Measurements from ENCODE around the gene GMPS.
"Not testable (repeated sequence)": the region's sequence is repeated elsewhere in the genome, so short reads cannot be mapped to it uniquely, and the experiment has no call there.

The GMPS gene

DNA sequence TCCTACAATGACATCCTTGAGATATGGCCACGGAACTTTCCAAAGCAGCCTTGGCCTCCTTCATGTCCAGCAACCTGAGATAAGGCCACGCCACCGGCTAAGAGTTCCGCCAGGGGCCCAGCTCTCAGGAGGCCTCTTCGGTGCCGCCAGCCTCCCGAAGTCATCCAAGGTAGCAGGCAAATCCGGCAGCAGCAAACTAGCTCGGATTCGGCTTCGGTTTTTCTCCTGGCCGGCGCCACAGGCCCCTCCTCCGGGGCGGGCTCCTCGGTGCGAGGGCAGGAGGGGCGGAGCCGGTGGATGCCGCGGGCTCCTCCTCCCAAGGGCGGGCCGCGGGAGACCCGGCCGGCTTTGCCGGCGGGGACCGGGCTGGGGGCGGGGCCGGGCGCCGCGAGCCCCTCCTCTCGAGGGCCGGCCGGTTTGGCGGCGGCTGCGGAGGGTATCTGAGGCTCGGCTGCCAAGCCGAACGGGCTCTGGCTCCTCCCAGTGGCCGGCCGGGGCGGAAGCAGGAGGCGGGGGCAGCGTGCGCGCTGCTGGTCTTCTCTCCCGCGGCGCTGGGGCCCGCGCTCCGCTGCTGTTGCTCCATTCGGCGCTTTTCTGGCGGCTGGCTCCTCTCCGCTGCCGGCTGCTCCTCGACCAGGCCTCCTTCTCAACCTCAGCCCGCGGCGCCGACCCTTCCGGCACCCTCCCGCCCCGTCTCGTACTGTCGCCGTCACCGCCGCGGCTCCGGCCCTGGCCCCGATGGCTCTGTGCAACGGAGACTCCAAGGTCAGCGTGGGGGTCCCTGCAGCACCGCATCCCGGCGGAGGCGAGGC is at the start of gene GMPS:
Gene GMPS (plus strand): TSS at position 518 of the 812 bp plus-strand sequence. CDS start 221 bp downstream, at position 739.
- DNase-seq (ENCODE audit: low read depth) = peak; percentile 90

DNA sequence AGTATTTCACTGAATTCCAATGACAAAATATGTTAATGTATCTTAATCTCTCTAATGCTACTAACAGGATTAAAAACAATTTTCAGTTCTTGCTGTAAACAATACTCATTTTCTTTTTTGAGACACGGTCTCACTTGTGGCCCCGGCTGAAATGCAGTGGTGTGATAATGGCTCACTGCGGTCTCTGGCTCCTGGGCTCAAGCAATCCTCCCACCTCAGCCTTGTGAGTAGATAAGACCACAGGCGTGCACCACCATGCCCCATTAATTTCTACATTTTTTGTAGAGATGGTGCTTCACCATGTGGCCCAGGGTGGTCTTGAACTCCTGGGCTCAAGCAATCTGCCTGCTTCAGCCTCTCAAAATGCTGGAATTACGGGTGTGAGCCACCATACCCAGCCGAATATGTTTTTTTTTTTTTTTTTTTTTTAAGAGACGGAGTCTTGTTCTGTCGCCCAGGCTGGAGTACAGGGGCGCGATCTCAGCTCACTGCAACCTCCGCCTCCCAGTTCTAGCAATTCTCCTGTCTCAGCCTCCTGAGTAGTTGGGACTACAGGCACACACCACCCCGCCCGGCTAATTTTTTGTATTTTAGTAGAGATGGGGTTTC is 41.9 kb upstream of the GMPS start:
- not testable (repeated sequence) for DNase-seq (ENCODE audit: low read depth)

DNA sequence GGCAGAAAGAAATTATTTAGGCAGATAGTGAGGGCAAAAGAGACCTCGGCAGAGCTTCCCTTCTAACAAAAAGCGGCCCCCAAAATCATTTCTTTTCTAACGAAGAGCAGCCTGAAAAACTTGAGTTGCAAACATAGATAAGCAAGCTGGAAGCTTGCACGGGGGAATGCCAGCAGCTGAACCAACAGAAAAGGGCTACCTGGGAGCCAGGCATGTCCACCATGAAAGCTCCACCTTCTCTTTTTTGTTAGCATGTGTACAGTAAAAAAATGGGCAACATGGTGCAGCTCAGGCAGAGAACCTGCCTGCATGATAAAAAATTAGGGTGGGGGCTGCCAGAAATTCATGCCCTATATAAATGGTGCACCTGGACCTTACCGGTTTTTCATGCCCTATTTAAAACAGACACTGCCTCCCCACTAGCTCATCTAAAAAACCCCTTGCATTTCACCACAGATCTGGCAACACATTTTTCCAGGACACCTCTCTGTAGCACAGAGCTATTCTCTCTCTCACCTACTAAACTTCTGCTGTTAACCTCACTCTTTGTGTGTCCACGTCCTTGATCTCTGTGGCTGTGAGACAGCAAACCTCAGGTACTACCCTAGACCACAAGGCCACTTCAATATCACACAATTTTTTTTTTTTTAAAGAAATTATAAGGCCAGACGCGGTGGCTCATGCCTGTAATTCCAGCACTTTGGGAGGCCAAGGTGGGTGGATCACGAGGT is 34.9 kb upstream of the GMPS start:
- no peak for DNase-seq (ENCODE audit: low read depth)

DNA sequence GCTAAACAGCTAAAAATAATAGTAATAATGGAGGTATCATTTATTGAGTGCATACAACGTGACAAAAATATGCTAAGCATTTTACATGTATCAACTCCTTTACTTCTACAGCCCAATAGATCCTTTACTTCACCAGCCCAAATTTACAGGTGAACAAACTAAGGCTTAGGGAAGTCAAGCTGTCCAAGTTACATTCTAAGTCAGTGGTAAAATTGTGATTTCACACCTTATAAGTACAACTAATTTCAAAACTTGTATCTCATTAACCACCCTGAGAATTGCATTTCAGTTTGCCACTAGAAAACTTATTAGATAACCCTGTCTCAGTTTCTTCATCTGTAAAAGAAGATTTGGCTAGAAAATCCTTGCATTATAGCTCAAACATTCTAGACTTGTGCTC is 26.9 kb upstream of the GMPS start:
- DNase-seq (ENCODE audit: low read depth) = no peak

DNA sequence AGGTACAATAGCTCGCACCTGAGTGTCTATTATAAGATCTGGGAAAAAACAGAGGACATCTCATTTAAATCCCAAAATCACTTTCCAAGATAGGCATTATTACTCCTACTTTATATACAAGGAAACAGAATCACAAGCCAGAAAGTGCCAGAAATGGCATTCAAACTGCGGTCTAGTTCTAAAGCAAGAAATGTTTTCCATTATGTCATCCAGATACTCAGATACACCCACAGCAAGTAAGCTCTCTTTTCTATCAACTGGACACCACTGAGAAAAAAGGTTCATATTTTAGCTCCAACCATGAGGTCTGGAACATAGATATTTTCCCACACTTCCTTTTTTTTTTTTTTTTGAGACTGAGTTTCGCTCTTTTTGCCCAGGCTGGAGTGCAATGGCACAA is 24.3 kb upstream of the GMPS start:
- DNase-seq (ENCODE audit: low read depth) = no peak

DNA sequence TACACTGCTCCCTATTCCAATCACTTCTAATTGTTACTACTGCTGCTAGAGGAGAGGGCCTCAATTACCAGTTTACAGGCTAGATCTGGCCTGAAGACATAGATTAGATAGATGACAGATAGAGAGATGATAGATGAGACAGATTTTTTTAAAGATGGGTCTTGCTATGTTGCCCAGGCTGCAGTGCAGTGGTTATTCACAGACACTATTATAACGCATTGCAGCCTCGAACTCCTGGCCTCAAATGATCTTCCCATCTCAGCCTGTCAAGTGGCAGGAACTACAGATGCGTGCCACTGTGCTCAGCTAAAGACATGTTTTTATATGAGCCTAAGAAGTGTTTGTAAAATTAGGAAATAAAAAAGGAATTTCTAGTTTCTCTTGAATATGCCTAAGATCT is 22.5 kb upstream of the GMPS start:
- no peak for DNase-seq (ENCODE audit: low read depth)

DNA sequence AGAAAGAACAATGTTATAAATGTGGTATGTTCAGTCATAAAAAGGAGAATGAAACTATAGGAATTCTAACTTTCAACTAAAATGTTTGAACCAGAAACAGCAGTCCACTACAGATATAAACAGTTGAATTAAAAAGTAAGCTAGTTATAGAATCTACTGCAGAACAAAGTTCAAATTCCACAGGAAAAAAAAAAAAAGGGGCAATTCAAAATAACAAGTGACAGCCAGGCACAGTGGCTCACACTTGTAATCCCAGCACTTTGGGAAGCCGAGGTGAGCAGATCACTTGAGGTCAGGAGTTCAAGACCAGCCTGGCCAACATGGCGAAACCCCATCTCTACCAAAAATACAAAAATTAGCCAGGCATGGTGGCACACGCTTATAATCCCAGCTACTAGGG is 21.0 kb upstream of the GMPS start:
- DNase-seq (ENCODE audit: low read depth) = not testable (repeated sequence)

DNA sequence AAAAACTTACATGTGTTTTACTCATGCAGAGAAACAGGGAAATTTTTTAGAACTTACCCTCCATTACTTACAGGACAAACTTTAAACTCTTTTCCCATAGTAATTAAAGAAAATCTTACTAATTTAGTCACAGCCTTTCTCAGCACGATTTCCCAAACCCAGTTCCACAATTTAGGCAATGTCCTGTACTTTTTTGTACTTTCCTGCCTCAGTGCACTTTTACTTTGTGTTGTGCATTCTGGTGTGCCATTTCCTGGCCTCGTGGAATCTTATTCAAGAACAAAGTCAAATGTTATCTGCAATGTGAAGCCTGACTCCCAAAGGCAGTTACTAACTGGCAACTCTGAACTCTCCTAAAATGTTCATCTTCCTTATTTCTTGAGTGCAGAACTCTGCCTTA is 18.1 kb upstream of the GMPS start:
- DNase-seq (ENCODE audit: low read depth) = no peak

DNA sequence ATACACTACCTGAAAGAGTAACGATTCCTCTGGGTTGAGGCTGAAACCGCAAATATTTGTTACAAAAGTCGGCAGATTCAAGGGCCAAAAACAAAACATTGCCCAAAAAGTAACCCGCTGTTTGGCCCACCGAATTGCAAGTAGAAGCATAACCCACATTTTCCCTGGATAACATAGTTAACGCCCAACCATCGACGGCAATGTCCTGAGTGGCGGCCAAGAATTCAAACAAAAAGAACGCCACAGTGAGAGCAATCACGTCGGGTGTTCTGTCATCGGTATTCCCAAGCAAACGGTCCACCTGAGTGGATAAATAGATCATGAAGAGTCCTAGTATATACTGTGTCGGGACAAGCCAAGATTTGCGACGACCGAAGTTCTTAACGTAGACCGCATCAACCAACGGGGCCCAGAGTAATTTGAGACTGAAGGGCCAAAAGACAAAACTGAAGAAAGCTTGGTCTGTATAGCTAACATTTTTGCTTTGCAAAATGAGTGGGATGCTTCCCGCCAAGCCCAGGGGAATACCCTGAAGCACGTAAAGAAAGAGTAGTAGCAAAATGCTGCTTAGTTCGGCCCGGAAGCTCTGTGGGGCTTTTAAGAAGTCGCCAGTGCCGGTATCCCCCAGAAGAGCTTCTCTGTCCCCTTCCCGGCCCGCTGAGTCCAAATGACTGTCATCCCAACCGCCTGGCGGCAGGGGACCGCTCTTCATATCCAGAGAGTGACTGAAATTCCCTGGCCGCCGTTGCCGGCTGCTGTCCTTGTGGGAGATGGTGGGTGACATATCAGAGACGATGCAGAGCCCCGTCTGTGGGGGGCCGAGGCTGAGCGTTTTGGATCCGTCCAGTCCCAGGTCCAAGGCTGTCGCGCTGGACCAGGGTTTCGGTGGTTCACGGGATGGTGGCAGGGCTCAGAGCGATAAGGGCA is 17.0 kb upstream of the GMPS start:
- peak; percentile 9 for DNase-seq (ENCODE audit: low read depth)

DNA sequence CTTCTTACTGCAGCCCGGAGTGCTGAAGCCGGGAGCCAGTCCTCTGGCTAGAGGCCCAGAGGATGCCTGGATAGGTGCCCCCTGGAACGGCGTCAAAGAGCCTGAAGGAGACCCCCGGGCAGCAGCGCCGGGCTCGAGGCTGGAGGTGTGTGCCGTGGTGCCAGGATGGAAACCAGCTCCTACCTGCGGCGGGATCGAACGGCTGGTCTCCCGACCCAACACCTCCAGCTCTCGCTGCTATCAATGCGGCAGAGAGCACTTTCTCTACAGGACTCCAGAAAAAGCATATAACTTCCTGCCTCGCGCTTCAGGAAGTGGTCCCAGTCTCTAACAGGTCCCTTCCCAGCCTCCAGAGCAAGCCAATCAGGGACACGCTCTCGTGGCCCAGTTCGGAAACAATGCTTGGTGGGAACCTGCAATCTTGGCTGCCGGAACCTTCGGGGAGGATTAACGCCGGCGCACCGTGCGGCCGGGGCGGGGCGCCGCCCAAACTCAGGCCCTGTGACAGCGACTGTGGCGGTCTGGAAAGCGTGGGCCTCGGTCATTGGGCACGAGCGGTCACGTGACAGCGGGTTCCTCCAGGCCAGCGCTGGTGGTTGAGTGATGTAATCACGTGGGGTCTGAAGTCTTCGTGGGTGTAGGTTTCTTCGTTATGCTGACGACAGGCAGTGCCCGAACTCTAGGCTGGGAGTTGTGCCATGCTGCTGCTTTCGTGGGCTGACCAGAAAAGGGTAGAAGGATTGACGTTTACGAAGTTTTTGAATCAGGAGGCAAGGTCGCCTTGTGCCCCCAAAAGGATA is 16.1 kb upstream of the GMPS start, which contains the start of gene SLC33A1:
Gene SLC33A1 (minus strand): TSS at position 287 of the 800 bp plus-strand sequence. CDS start 430 bp downstream, outside the sequence.
- DNase-seq (ENCODE audit: low read depth) = peak; percentile 98

DNA sequence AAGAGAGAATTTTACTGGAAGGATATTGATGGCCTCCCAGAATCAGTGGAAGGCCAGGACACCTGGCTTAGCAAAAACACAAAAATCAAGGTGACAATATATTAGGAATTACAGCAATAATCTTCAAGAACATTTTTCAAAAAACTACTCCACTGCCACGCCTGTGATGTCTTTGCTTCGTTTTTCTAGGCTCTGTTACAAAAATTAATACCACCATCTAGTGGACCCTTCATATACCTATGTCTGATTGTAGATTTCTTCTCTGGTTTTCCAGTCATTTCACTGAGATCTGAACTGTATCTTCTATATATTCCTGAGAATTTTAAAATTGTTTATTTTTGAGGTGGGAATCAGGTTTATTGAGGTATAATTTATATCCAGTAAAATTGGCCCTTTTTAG is 10.6 kb upstream of the GMPS start:
- no peak for DNase-seq (ENCODE audit: low read depth)

DNA sequence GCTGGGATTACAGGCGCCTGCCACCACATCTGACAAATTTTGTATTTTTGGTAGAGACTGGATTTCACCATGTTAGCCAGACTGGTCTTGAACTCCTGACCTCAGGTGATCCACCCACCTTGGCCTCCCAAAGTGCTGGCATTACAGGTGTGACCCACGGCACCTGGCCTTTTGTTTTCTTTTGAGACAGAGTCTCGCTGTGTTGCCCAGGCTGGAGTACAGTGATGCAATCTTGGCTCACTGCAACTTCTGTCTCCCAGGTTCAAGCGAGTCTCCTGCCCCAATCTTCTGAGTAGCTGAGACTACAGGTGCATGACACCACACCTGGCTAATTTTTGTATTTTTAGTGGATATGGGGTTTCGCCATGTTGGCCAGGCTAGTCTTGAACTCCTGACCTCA is 10.0 kb upstream of the GMPS start:
- DNase-seq (ENCODE audit: low read depth) = not testable (repeated sequence)

DNA sequence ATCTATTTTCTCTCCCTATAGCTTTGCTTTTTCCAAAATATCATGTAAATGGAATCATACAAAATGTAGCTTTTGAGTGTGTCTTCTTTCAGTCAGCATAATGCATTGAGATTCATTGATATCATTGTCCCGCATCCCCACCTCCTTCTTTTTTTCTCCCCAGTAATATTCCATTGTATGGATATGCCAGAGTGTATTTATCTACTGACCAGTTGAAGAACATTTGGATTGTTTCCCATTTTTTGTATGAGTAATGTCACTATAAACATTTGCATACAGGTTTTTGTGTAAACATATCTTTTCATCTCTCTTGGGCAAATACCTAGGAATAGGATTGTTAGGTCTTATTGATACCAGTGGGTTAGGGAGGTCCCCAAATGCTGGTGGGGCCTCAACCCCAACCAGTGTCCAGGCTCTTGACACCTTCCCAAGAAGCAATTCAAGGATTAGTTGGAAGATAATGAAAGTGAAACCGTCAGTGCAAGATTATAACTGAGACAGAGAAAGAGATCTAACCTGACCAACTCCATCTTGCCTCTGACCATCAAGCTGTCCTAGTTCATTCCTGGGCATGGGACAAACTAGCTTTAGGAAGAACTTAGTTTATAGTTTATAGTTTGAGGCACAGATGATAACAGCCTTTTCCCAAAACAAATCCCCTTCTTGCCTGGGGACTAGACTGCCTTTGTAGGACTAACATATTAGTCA is 8.8 kb upstream of the GMPS start:
- no peak for DNase-seq (ENCODE audit: low read depth)

DNA sequence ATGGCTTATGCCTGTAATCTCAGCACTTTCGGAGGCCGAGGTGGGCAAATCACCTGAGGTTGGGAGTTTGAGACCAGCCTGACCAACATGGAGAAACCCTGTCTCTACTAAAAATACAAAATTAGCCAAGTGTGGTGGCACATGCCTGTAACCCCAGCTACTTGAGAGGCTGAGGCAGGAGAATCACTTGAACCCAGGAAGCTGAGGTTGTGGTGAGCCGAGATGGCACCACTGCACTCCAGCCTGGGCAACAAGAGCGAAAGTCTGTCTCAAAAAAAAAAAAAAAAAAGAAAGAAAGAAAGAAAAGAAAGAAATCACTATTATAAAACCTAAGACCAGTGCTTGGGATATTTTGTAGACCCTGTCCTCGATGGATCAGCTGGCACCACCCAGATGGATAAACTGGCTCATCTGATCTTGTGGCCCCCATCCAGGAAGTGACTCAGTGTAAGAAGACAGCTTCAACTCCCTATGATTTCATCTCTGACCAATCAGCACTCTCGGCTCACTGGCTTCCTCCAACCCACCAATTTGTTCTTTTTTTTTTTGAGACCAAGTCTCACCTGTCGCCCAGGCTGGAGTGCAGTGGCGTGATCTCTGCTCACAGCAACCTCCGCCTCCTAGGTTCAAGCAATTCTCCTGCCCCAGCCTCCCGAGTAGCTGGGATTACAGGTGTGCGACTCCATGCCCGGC is 8.0 kb upstream of the GMPS start:
- DNase-seq (ENCODE audit: low read depth) = peak; percentile 37

DNA sequence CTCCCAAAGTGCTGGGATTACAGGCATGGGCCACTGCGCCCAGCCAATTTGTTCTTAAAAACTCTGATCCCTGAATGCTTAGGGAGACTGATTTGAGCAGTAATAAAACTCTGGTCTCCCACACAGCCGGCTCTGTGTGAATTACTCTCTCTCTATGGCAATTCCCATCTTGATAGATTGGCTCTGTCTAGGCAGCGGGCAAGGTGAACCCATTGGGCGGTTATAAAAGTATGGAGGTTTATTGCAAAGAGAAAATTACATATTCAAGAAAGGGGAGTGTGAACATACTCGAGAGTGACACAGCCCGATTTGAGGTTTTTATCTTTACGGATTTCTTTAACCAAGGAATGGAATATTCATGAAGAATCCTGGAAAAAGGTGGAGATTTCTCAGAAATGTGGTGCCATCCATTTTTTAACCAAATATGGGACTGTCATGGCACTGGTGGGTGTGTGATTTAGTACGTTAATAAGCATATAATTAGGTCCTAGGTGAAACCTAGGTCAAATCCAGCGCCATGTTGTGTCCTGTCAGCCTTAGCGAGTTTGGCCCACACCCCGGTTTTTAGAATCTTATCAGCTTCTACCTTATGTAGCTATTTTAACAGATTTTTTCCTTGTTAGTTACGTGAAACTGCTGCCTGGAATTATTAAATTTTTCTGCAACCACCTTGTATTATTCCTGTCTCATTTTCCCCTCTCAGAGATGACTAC is 7.2 kb upstream of the GMPS start:
- no peak for DNase-seq (ENCODE audit: low read depth)

DNA sequence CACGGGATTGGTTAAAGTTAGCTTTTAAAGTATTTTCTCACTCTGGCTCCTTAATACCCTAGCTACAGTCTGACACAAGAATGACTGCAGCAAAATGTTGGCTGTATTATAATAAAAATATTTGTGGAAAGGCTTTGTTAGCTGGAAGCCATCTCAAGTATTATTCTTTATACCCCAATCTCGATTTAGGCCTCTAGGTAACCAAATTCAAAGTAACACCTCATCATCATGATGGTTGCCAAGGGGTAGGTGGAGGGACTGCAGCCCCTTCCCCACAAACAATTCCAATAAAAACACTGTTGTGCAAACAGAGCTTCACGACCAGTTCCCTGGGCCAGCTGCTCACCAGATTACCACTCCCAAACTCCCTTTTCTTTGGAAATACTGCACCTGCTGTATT is 759 bp upstream of the GMPS start:
- DNase-seq (ENCODE audit: low read depth) = no peak

DNA sequence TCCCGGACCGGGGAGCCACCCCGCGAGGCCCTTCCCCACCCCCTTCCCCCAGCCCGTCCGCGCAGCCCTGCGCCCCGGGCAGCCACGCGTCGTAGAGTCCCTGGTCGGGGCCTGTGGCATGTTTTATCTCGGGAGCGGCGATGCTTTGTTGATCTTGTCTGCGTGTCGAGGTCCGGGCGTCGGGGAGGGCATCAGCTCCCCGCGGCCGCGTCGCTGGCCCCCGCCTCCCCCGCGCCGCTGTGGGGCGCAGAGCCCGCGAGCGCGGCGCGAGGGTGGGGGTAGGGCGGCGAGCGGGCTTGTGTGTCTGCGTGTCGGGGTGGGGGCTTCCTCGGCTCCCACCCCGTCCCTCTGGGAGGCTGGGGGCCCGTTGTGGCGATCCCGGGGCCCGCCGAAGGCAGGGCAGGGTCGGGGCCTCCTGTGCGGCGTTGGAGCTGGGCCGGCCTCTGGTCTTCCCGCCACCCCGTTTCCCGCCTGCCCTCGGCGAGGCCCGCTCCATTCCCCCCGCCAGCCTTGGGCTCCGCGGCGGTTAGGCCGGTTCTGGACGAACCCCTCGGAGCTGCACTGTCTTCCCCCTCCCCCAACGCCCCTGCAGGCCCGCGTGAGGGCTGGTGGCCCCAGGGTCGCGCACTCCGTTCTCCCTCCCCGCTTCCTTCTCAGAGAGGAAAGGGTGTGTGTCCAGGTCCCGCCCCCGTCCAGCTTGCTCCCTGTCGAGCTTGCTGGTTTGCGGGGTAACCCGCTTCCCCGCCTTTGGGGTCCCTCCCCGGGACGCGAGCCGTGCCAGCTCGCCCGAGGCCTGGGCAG is 695 bp downstream of the GMPS start:
- DNase-seq (ENCODE audit: low read depth) = peak; percentile 32

DNA sequence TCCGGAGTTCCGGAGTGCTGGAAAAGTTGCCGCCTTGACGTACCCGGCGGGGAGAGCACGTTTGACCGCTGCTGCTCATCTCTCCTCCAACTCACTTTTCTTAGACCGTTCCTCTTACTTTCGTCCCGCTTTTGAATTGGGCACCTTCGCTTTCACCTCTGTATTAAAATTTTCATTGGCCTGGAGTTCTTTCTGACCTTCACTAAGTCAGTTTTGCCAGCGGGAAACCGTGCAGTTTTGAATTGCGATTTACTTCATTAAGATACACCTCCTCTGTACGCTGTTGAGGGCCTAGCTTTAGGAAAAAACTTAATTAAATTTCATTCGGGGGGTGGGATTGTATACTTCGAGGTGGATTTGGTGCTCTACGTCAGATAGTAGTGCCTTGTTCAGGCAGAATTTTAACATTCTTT is 1.3 kb downstream of the GMPS start:
- no peak for DNase-seq (ENCODE audit: low read depth)
